ENCODE results near the gene YWHAH.

GRCh38 chr22:31915586-31915985 is 28.7 kb upstream of the YWHAH start:
- TF ChIP-seq EP300 (IDR thresholded peaks at IDR 0.05) (no peak), RCOR1 (IDR thresholded peaks at IDR 0.05; ENCODE audit: low read depth, low read length) (no peak), FOSL2 (IDR thresholded peaks at IDR 0.05) (no peak), FOSL2 (CRISPR knock-in tag; IDR thresholded peaks at IDR 0.05) (no peak), HDAC2 (IDR thresholded peaks at IDR 0.05) (no peak), CTCF (IDR thresholded peaks at IDR 0.05) (no peak), RNF2 (IDR thresholded peaks at IDR 0.05; ENCODE audit: borderline replicate concordance, low read depth) (no peak), MAZ (IDR thresholded peaks at IDR 0.05; ENCODE audit: borderline replicate concordance, low read depth, low read length) (no peak), SMC3 (IDR thresholded peaks at IDR 0.05) (no peak), POLR2AphosphoS2 (conservative IDR thresholded peaks at IDR 0.05; ENCODE audit: low read length) (no peak)

Data from A549 (cell line).